Measurements from ENCODE around the gene VDR.

GRCh38 chr12:47909839-47910465 lies 5.2 kb upstream of the VDR start:
- TF ChIP-seq EZH2 (IDR thresholded peaks at IDR 0.05; ENCODE audit: insufficient read depth, poor library complexity, severe bottlenecking) (no peak), EZH2phosphoT487 (IDR thresholded peaks at IDR 0.05; ENCODE audit: insufficient read depth, low read depth) (no peak)

Measured in GM23248 (cell line).